Stimulated activated CD4-positive, alpha-beta T cell treated with anti-CD3 and anti-CD28 coated beads, Interleukin-15, amount 100 ng/mL, for 1 hour (primary cell): ENCODE measurements around the gene ZBTB22.

Experiments
- DNase-seq, 2 donors: peaks; one replicate each; pipeline ENCODE4 v3.0.0-alpha.2; 2020; ENCODE audit warnings: low read depth in 1 of 2, low spot score in 1 of 2

ZBTB22 gene

GRCh38 chr6:33330736-33331135, 13.2 kb upstream of the ZBTB22 start:
- no peak for DNase-seq

GRCh38 chr6:33329058-33329457, 11.5 kb upstream of the ZBTB22 start:
- DNase-seq = no peak

GRCh38 chr6:33324125-33324524, 6.6 kb upstream of the ZBTB22 start:
- no peak for DNase-seq

- DNase-seq = no peak
Observed at GRCh38 chr6:33323623-33323948, 6.0 kb upstream of the ZBTB22 start.

- DNase-seq = no peak
Observed at GRCh38 chr6:33321227-33321626, 3.7 kb upstream of the ZBTB22 start.

GRCh38 chr6:33320315-33321181, 3.0 kb upstream of the ZBTB22 start:
- DNase-seq = no peak

GRCh38 chr6:33319939-33320314, 2.4 kb upstream of the ZBTB22 start:
- DNase-seq = no peak

- no peak for DNase-seq
Observed at GRCh38 chr6:33318426-33319073, 1.0 kb upstream of the ZBTB22 start.

- DNase-seq = no peak
Observed at GRCh38 chr6:33317419-33317668, 200 bp downstream of the ZBTB22 start.

- no peak for DNase-seq
Observed at GRCh38 chr6:33316603-33317418, 733 bp downstream of the ZBTB22 start.

GRCh38 chr6:33315793-33316602, 1.5 kb downstream of the ZBTB22 start:
- no peak for DNase-seq

- DNase-seq = no peak
Observed at GRCh38 chr6:33314943-33315792, 2.4 kb downstream of the ZBTB22 start.

GRCh38 chr6:33314515-33314942, 3.0 kb downstream of the ZBTB22 start:
- DNase-seq = peak; percentile 43 to 47

GRCh38 chr6:33313709-33314514, 3.6 kb downstream of the ZBTB22 start, which contains the start of gene TAPBP:
Gene TAPBP, minus strand, starts transcription at chr6:33314078. Its CDS starts 37 bp downstream, at chr6:33314041.
- peak; percentile 70 to 71 for DNase-seq

GRCh38 chr6:33313105-33313708, 4.3 kb downstream of the ZBTB22 start:
- DNase-seq = peak in 1 of 2 donors; percentile 46

GRCh38 chr6:33312361-33313104, 5.0 kb downstream of the ZBTB22 start:
- peak; percentile 62 to 70 for DNase-seq

- DNase-seq = no peak
Observed at GRCh38 chr6:33306356-33306755, 11.2 kb downstream of the ZBTB22 start.

- DNase-seq = no peak
Observed at GRCh38 chr6:33305052-33305451, 12.5 kb downstream of the ZBTB22 start.
